ENCODE measurements around the gene JAKMIP2.
"Not testable (repeated sequence)": the region's sequence is repeated elsewhere in the genome, so short reads cannot be mapped to it uniquely, and the experiment has no call there.

Gene JAKMIP2

DNA sequence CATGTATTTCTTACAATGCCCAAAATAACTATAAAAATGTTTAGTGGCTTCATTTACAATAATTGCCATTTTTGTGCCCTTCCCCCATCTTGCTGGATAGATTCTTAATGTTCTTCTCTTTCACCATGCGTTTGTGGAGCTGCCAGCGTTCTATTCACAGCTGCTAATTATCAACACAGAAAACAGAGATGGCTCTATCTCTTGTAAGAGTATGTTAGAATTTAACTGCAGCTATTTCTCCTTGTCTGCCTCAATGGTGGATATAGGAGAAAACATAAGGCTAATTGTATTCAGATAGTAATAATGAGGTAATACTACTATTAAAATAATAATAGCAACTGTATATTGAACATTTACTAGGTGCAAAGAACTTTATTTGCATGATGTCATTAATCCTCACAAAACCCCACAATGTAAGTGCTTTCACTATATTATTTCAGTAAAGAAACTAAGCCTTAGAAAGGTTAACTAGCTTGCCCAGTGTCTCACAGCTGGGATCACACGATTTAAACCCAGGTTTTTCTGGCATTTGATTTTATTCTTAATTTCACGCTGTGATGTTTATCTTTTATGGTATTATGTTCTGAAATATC lies 50.1 kb downstream of the JAKMIP2 start:
- H3K4me3 ChIP-seq (ENCODE audit: low read length), result no peak overlapping the region
- WGBS (ENCODE audit: insufficient coverage, insufficient read length), result no CpG with 5 or more reads among the region's 4 CpGs
- H3K36me3 ChIP-seq (ENCODE audit: control insufficient read depth, insufficient read depth, low read length), result no peaks in the 10 kb centered on the region

DNA sequence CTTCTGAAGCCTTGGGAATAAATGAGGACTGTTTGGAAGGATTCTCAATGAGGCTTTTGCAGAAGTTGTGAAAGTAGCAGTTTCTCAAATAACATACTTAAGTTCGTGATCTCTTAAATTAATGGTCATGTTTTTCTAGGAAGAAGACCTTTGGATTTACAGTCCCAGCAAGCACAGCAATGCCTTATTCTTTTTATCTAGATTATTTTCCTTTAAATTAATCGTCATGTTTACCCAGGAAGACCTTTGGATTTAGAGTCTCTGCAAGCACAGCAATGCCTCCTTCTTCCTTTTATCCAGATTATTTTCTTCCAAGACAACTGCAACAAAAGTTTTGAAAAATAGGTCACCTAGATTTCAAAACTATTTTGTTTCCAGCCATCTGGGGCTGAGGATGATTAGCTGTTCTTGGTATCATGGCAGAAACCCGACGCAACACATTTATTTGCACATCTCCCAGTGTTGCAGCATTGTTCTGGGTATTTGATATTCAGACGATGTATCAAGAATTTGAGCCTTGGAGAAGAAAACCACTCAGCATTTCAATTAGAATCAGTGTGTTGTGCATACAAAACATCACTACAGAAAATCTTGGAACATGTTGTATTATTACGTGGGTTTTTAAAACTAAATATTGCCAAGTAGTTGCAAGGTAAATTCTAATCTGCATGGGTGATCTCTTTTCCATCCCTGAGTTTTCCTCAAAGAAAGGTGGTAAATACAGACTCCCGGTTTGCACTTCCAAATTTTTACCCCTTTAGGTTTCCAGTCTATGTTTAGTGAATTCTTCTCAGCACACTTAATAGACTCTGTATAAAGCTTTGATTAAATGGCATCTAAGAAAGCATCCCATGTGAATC lies 50.9 kb downstream of the JAKMIP2 start:
- Histone ChIP-seq H3K27me3 (ENCODE audit: control insufficient read depth, insufficient read depth, low read length) (no peaks in the 10 kb centered on the region), H3K36me3 (ENCODE audit: control insufficient read depth, insufficient read depth, low read length) (no peaks in the 10 kb centered on the region), H3K4me1 (ENCODE audit: control insufficient read depth, insufficient read depth, low read length) (no peaks in the 10 kb centered on the region), H3K27ac (ENCODE audit: low read length) (no peak overlapping the region), H3K4me3 (ENCODE audit: low read length) (no peak overlapping the region), H3K9me3 (ENCODE audit: control insufficient read depth, insufficient read depth, low read length) (no peaks in the 10 kb centered on the region)
- no CpG with 5 or more reads among the region's 7 CpGs for WGBS (ENCODE audit: insufficient coverage, insufficient read length)
- no peak for DNase-seq (ENCODE audit: low read depth, low spot score)

More for the DNA sequence above, 50.1 kb downstream of the JAKMIP2 start:
- no peak overlapping the region for H3K27ac ChIP-seq (ENCODE audit: low read length)
- H3K9me3 ChIP-seq (ENCODE audit: control insufficient read depth, insufficient read depth, low read length), result no peaks in the 10 kb centered on the region
- H3K4me1 ChIP-seq (ENCODE audit: control insufficient read depth, insufficient read depth, low read length), result no peaks in the 10 kb centered on the region
- H3K27me3 ChIP-seq (ENCODE audit: control insufficient read depth, insufficient read depth, low read length), result no peaks in the 10 kb centered on the region
- no peak for DNase-seq (ENCODE audit: low read depth, low spot score)

- no peaks in the 10 kb centered on the region for H3K36me3 ChIP-seq (ENCODE audit: control insufficient read depth, insufficient read depth, low read length)
- WGBS (ENCODE audit: insufficient coverage, insufficient read length), result no CpG with 5 or more reads among the region's 1 CpG
- no peak overlapping the region for H3K27ac ChIP-seq (ENCODE audit: low read length)
- no peak for DNase-seq (ENCODE audit: low read depth, low spot score)
- H3K9me3 ChIP-seq (ENCODE audit: control insufficient read depth, insufficient read depth, low read length), result no peaks in the 10 kb centered on the region
- H3K27me3 ChIP-seq (ENCODE audit: control insufficient read depth, insufficient read depth, low read length), result no peaks in the 10 kb centered on the region
- H3K4me3 ChIP-seq (ENCODE audit: low read length), result no peak overlapping the region
- H3K4me1 ChIP-seq (ENCODE audit: control insufficient read depth, insufficient read depth, low read length), result no peaks in the 10 kb centered on the region
Observed at GRCh38 chr5:147727200-147727599, 55.3 kb downstream of the JAKMIP2 start.

GRCh38 chr5:147721191-147721960 lies 61.2 kb downstream of the JAKMIP2 start:
- H3K36me3 ChIP-seq (ENCODE audit: control insufficient read depth, insufficient read depth, low read length); H3K27me3 ChIP-seq (ENCODE audit: control insufficient read depth, insufficient read depth, low read length); DNase-seq (ENCODE audit: low read depth, low spot score); H3K27ac ChIP-seq (ENCODE audit: low read length); H3K9me3 ChIP-seq (ENCODE audit: control insufficient read depth, insufficient read depth, low read length); H3K4me3 ChIP-seq (ENCODE audit: low read length); H3K4me1 ChIP-seq (ENCODE audit: control insufficient read depth, insufficient read depth, low read length): not testable (repeated sequence)
- WGBS (ENCODE audit: insufficient coverage, insufficient read length), result no CpG with 5 or more reads among the region's 38 CpGs

GRCh38 chr5:147713550-147714295 lies 68.8 kb downstream of the JAKMIP2 start:
- Histone ChIP-seq H3K4me3 (ENCODE audit: low read length) (no peak overlapping the region), H3K27ac (ENCODE audit: low read length) (no peak overlapping the region), H3K27me3 (ENCODE audit: control insufficient read depth, insufficient read depth, low read length) (no peaks in the 10 kb centered on the region), H3K4me1 (ENCODE audit: control insufficient read depth, insufficient read depth, low read length) (no peaks in the 10 kb centered on the region), H3K9me3 (ENCODE audit: control insufficient read depth, insufficient read depth, low read length) (no peaks in the 10 kb centered on the region), H3K36me3 (ENCODE audit: control insufficient read depth, insufficient read depth, low read length) (no peaks in the 10 kb centered on the region)
- no peak for DNase-seq (ENCODE audit: low read depth, low spot score)
- no CpG with 5 or more reads among the region's 5 CpGs for WGBS (ENCODE audit: insufficient coverage, insufficient read length)

GRCh38 chr5:147712598-147712997 lies 69.9 kb downstream of the JAKMIP2 start:
- no peaks in the 10 kb centered on the region for H3K4me1 ChIP-seq (ENCODE audit: control insufficient read depth, insufficient read depth, low read length)
- WGBS (ENCODE audit: insufficient coverage, insufficient read length), result 100% methylated on average over 1 of the region's 4 CpGs
- H3K27ac ChIP-seq (ENCODE audit: low read length), result no peak overlapping the region
- H3K36me3 ChIP-seq (ENCODE audit: control insufficient read depth, insufficient read depth, low read length), result no peaks in the 10 kb centered on the region
- no peaks in the 10 kb centered on the region for H3K27me3 ChIP-seq (ENCODE audit: control insufficient read depth, insufficient read depth, low read length)
- no peak for DNase-seq (ENCODE audit: low read depth, low spot score)
- no peaks in the 10 kb centered on the region for H3K9me3 ChIP-seq (ENCODE audit: control insufficient read depth, insufficient read depth, low read length)
- H3K4me3 ChIP-seq (ENCODE audit: low read length), result no peak overlapping the region

DNA sequence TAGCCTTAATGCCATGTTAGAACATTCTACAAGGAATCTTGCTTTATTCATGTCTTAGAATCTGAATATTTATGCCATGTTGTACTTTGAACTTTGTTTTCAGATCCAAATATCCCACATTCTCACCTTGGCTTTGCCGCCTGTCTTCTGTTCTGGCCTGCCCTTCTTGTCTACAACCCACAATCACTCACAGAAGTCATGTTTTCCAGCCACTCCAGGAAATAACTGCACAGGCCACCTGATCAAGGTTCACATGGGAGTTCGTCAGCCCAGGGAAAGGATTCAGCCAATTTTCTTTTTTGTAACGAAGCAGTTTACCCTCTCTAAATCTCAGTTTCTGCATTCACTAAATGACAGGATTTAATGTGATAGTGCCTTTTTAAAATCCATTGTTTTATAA lies 70.5 kb downstream of the JAKMIP2 start:
- DNase-seq (ENCODE audit: low read depth, low spot score), result no peak
- no peak overlapping the region for H3K4me3 ChIP-seq (ENCODE audit: low read length)
- H3K4me1 ChIP-seq (ENCODE audit: control insufficient read depth, insufficient read depth, low read length), result no peaks in the 10 kb centered on the region
- H3K9me3 ChIP-seq (ENCODE audit: control insufficient read depth, insufficient read depth, low read length), result no peaks in the 10 kb centered on the region
- H3K27ac ChIP-seq (ENCODE audit: low read length), result no peak overlapping the region
- no CpG with 5 or more reads among the region's 3 CpGs for WGBS (ENCODE audit: insufficient coverage, insufficient read length)
- no peaks in the 10 kb centered on the region for H3K36me3 ChIP-seq (ENCODE audit: control insufficient read depth, insufficient read depth, low read length)
- no peaks in the 10 kb centered on the region for H3K27me3 ChIP-seq (ENCODE audit: control insufficient read depth, insufficient read depth, low read length)

DNA sequence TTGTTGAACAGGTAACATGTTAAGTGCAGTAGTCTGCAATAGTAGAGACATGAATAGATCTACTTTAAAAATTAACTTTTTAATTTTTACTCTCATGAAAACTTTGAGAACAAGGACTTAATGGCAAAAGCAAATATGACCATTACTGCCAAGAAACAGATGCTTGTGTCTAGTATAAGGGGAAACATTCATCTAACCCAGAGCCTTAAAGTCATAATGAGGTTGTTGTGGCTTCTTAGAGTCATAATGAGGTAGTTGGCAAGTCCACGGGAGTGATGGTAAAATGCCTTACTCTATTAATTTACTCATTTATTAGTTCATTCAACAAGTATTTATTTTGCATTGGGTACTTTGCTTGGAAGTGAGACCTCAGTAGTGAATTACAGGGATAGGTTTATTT lies 71.5 kb downstream of the JAKMIP2 start:
- Histone ChIP-seq H3K27ac (ENCODE audit: low read length) (no peak overlapping the region), H3K4me3 (ENCODE audit: low read length) (no peak overlapping the region), H3K9me3 (ENCODE audit: control insufficient read depth, insufficient read depth, low read length) (no peaks in the 10 kb centered on the region), H3K4me1 (ENCODE audit: control insufficient read depth, insufficient read depth, low read length) (no peaks in the 10 kb centered on the region), H3K27me3 (ENCODE audit: control insufficient read depth, insufficient read depth, low read length) (no peaks in the 10 kb centered on the region), H3K36me3 (ENCODE audit: control insufficient read depth, insufficient read depth, low read length) (no peaks in the 10 kb centered on the region)
- no CpG with 5 or more reads among the region's 1 CpG for WGBS (ENCODE audit: insufficient coverage, insufficient read length)
- no peak for DNase-seq (ENCODE audit: low read depth, low spot score)

- no peak for DNase-seq (ENCODE audit: low read depth, low spot score)
- WGBS (ENCODE audit: insufficient coverage, insufficient read length), result no CpG with 5 or more reads among the region's 2 CpGs
- Histone ChIP-seq H3K27ac (ENCODE audit: low read length) (no peak overlapping the region), H3K4me1 (ENCODE audit: control insufficient read depth, insufficient read depth, low read length) (no peaks in the 10 kb centered on the region), H3K36me3 (ENCODE audit: control insufficient read depth, insufficient read depth, low read length) (no peaks in the 10 kb centered on the region), H3K4me3 (ENCODE audit: low read length) (no peak overlapping the region), H3K9me3 (ENCODE audit: control insufficient read depth, insufficient read depth, low read length) (no peaks in the 10 kb centered on the region), H3K27me3 (ENCODE audit: control insufficient read depth, insufficient read depth, low read length) (no peaks in the 10 kb centered on the region)
Observed at GRCh38 chr5:147708708-147709107, 73.8 kb downstream of the JAKMIP2 start.

DNA sequence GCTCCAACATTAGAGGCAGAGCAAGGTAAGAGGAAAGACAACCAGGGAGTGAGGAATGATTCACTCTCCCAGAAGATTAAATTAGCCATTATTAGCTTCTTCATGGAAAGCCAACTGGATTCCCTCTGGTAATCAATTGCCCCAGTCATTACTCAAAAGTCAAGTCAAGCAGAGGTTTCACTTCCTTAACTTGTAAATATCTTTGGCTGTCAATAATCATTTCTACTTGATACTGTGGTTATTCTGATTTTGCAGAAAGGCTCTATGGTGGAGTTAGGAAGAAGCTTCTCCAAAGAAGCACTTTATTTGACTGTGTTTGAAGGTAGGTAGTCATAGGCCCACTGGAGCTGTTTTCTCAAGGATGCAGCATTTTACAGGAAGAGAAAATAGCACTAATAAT lies 78.0 kb downstream of the JAKMIP2 start:
- H3K9me3 ChIP-seq (ENCODE audit: control insufficient read depth, insufficient read depth, low read length), result no peaks in the 10 kb centered on the region
- H3K27me3 ChIP-seq (ENCODE audit: control insufficient read depth, insufficient read depth, low read length), result no peaks in the 10 kb centered on the region
- H3K27ac ChIP-seq (ENCODE audit: low read length), result no peak overlapping the region
- no peak overlapping the region for H3K4me3 ChIP-seq (ENCODE audit: low read length)
- no peaks in the 10 kb centered on the region for H3K4me1 ChIP-seq (ENCODE audit: control insufficient read depth, insufficient read depth, low read length)
- no peak for DNase-seq (ENCODE audit: low read depth, low spot score)
- no peaks in the 10 kb centered on the region for H3K36me3 ChIP-seq (ENCODE audit: control insufficient read depth, insufficient read depth, low read length)
